CD4-positive, CD25-positive, alpha-beta regulatory T cell (primary cell): Measurements from ENCODE around the gene PROS1. TPM values are rescaled to one million over a fixed set of nuclear protein-coding genes. Genes with fewer than 3 reads are reported as not detected.
A peak's percentile ranks its signal among the peaks of the same experiment; 100 is the strongest.
"Not testable (repeated sequence)": the region's sequence is repeated elsewhere in the genome, so short reads cannot be mapped to it uniquely, and the experiment has no call there.

Source experiments
- ATAC-seq, 2 donors: fragments of 150-1000 bp; cut with Tn5 transposase; one replicate each; pipeline ENCODE4 v1.10.0; 2021; ENCODE audit warnings: low read depth in 2 of 2, moderate number of reproducible peaks in 2 of 2, moderate library complexity in 1 of 2
- DNase-seq, 3 donors: peaks; one replicate each; pipeline versions ENCODE4 v3.0.0 to v3.0.0-alpha.2; 2012 to 2022; ENCODE audit warnings: mixed read lengths in 1 of 3
- H3K27ac ChIP-seq: one replicate; pipeline ENCODE4 v1.7.0; 2013; ENCODE audit warnings: mild to moderate bottlenecking, low read length; ENCODE audit not compliant: insufficient read depth, poor library complexity, severe bottlenecking
- H3K27me3 ChIP-seq: one replicate; pipeline ENCODE4 v1.7.0; 2013; ENCODE audit warnings: low read length; ENCODE audit not compliant: control insufficient read depth, insufficient read depth
- H3K36me3 ChIP-seq: one replicate; pipeline ENCODE4 v1.7.0; 2013; ENCODE audit warnings: mild to moderate bottlenecking, low read length, moderate library complexity; ENCODE audit not compliant: control insufficient read depth, insufficient read depth
- H3K4me1 ChIP-seq: 2 replicates; pipeline ENCODE4 v1.7.0; 2013; ENCODE audit warnings: mild to moderate bottlenecking, low read length; ENCODE audit not compliant: insufficient read depth, control insufficient read depth, poor library complexity, severe bottlenecking
- H3K4me3 ChIP-seq: one replicate; pipeline ENCODE4 v1.7.0; 2013; ENCODE audit warnings: low read depth, mild to moderate bottlenecking, low read length, moderate library complexity
- H3K9me3 ChIP-seq, 2 experiments: 1 replicate in 1 of 2; 2 replicates in 1 of 2; pipeline ENCODE4 v1.7.0; 2013; ENCODE audit warnings: low read length in 2 of 2, mild to moderate bottlenecking in 1 of 2, moderate library complexity in 1 of 2; ENCODE audit not compliant: control insufficient read depth in 2 of 2
- H3K27ac Mint-ChIP-seq, 3 donors: one replicate each; pipeline ENCODE4 v1.8.0; 2020 to 2022; ENCODE audit warnings: mild to moderate bottlenecking in 3 of 3, mixed read lengths in 3 of 3, moderate library complexity in 2 of 3
- H3K27me3 Mint-ChIP-seq: one replicate; pipeline ENCODE4 v1.8.0; 2022; ENCODE audit warnings: mild to moderate bottlenecking, mixed read lengths
- H3K36me3 Mint-ChIP-seq: one replicate; pipeline ENCODE4 v1.8.0; 2020; ENCODE audit warnings: mixed read lengths
- H3K4me1 Mint-ChIP-seq, 4 donors: one replicate each; pipeline ENCODE4 v1.8.0; 2020 to 2022; ENCODE audit warnings: mixed read lengths in 4 of 4, mild to moderate bottlenecking in 1 of 4
- H3K4me3 Mint-ChIP-seq, 4 donors: one replicate each; pipeline ENCODE4 v1.8.0; 2020 to 2022; ENCODE audit warnings: mild to moderate bottlenecking in 4 of 4, mixed read lengths in 4 of 4, moderate library complexity in 3 of 4
- H3K9me3 Mint-ChIP-seq, 7 donors: one replicate each; pipeline ENCODE4 v1.8.0; 2020 to 2022; ENCODE audit warnings: mixed read lengths in 7 of 7, mild to moderate bottlenecking in 3 of 7, moderate library complexity in 2 of 7
- polyA plus RNA-seq, 4 donors: library from polyadenylated mRNA; unstranded; fragments of 300-500 nt; fragmentation: Illumina TruSeq; gene quantifications; one replicate each; pipeline ENCODE4 v1.2.3, GENCODE V29; 2021
- total RNA-seq: library from RNA; stranded (reverse); gene quantifications from one replicate; pipeline ENCODE4 v1.2.3, GENCODE V29; 2022

PROS1 gene
- total and polyA plus RNA-seq, 5 donors from 2014 or later = 0.81 TPM; not detected in 4

- Histone ChIP-seq H3K27ac (no peak overlapping the region), H3K4me1 (peaks cover 12% of the 10 kb centered on the region), H3K9me3 (no peaks in the 10 kb centered on the region), H3K36me3 (no peaks in the 10 kb centered on the region), H3K4me3 (no peak overlapping the region), H3K27me3 (peaks cover 14% of the 10 kb centered on the region)
- Mint-ChIP-seq H3K27ac (no peak overlapping the region), H3K4me1 (peaks cover 5 to 10% (median 9%) of the 10 kb centered on the region in 4 donors), H3K36me3 (no peaks in the 10 kb centered on the region), H3K9me3 (peaks cover 0 to 2% (median 0%) of the 10 kb centered on the region in 7 donors), H3K4me3 (no peak overlapping the region), H3K27me3 (peaks cover 34% of the 10 kb centered on the region)
- DNase-seq (no peak), ATAC-seq (no peak)
These were observed 4.3 kb downstream of the PROS1 start for GRCh38 chr3:93969443-93969842.

- H3K9me3 Mint-ChIP-seq, ATAC-seq, H3K4me1 Mint-ChIP-seq, DNase-seq, H3K27ac Mint-ChIP-seq, H3K36me3 ChIP-seq, H3K4me3 ChIP-seq, H3K27ac ChIP-seq, H3K4me1 ChIP-seq, H3K36me3 Mint-ChIP-seq, H3K4me3 Mint-ChIP-seq, H3K27me3 ChIP-seq, H3K9me3 ChIP-seq: not testable (repeated sequence)
- peaks cover 13% of the 10 kb centered on the region for H3K27me3 Mint-ChIP-seq
These were observed 8.6 kb downstream of the PROS1 start for GRCh38 chr3:93965106-93965505.

- ATAC-seq = no peak
- no peak overlapping the region for H3K4me3 ChIP-seq
- H3K9me3 Mint-ChIP-seq = peaks cover 0 to 6% (median 0%) of the 10 kb centered on the region in 7 donors
These were observed 10.9 kb downstream of the PROS1 start for GRCh38 chr3:93962798-93963197.

GRCh38 chr3:93961489-93961888 lies 12.2 kb downstream of the PROS1 start:
- Histone ChIP-seq H3K4me3 (no peak overlapping the region), H3K36me3 (no peaks in the 10 kb centered on the region), H3K27me3 (no peaks in the 10 kb centered on the region), H3K27ac (no peak overlapping the region), H3K9me3 (no peaks in the 10 kb centered on the region), H3K4me1 (no peaks in the 10 kb centered on the region)
- H3K27me3 Mint-ChIP-seq = no peaks in the 10 kb centered on the region
- ATAC-seq = no peak
- no peak overlapping the region for H3K4me3 Mint-ChIP-seq
- no peaks in the 10 kb centered on the region for H3K36me3 Mint-ChIP-seq
- H3K9me3 Mint-ChIP-seq = peaks cover 0 to 8% (median 0%) of the 10 kb centered on the region in 7 donors
- no peaks in the 10 kb centered on the region for H3K4me1 Mint-ChIP-seq
- H3K27ac Mint-ChIP-seq = no peak overlapping the region
- DNase-seq = no peak

More at GRCh38 chr3:93962798-93963197, 10.9 kb downstream of the PROS1 start:
- Mint-ChIP-seq H3K27me3 (no peaks in the 10 kb centered on the region), H3K4me1 (no peaks in the 10 kb centered on the region), H3K27ac (no peak overlapping the region), H3K36me3 (no peaks in the 10 kb centered on the region), H3K4me3 (no peak overlapping the region)
- Histone ChIP-seq H3K27ac (no peak overlapping the region), H3K9me3 (no peaks in the 10 kb centered on the region), H3K4me1 (no peaks in the 10 kb centered on the region), H3K36me3 (no peaks in the 10 kb centered on the region), H3K27me3 (no peaks in the 10 kb centered on the region)
- DNase-seq = no peak

- Mint-ChIP-seq H3K9me3 (peaks cover 0 to 10% (median 0%) of the 10 kb centered on the region in 7 donors), H3K27ac (no peak overlapping the region), H3K36me3 (no peaks in the 10 kb centered on the region), H3K4me3 (no peak overlapping the region), H3K27me3 (no peaks in the 10 kb centered on the region), H3K4me1 (no peaks in the 10 kb centered on the region)
- Histone ChIP-seq H3K4me3 (no peak overlapping the region), H3K27me3 (no peaks in the 10 kb centered on the region), H3K36me3 (no peaks in the 10 kb centered on the region), H3K27ac (no peak overlapping the region), H3K4me1 (no peaks in the 10 kb centered on the region), H3K9me3 (no peaks in the 10 kb centered on the region)
- DNase-seq (no peak), ATAC-seq (no peak)
These were observed 12.7 kb downstream of the PROS1 start for GRCh38 chr3:93961026-93961425.

GRCh38 chr3:93949958-93950357 lies 23.7 kb downstream of the PROS1 start:
- peak in 1 of 3 donors; percentile 13 for DNase-seq
- not testable (repeated sequence) for H3K4me3 ChIP-seq, H3K4me1 ChIP-seq, H3K36me3 ChIP-seq, H3K9me3 ChIP-seq, H3K4me1 Mint-ChIP-seq, ATAC-seq, H3K9me3 Mint-ChIP-seq, H3K27ac Mint-ChIP-seq, H3K36me3 Mint-ChIP-seq, H3K27me3 ChIP-seq, H3K27ac ChIP-seq, H3K4me3 Mint-ChIP-seq
- H3K27me3 Mint-ChIP-seq = peaks cover 11% of the 10 kb centered on the region

- H3K4me3 ChIP-seq, DNase-seq, ATAC-seq, H3K9me3 Mint-ChIP-seq, H3K27ac Mint-ChIP-seq, H3K27ac ChIP-seq, H3K4me1 ChIP-seq, H3K36me3 ChIP-seq, H3K4me3 Mint-ChIP-seq, H3K27me3 ChIP-seq, H3K4me1 Mint-ChIP-seq, H3K9me3 ChIP-seq, H3K36me3 Mint-ChIP-seq, H3K27me3 Mint-ChIP-seq: not testable (repeated sequence)
These were observed 36.2 kb downstream of the PROS1 start for GRCh38 chr3:93937485-93937884.

- Mint-ChIP-seq H3K27me3 (no peaks in the 10 kb centered on the region), H3K27ac (no peak overlapping the region)
These were observed 37.1 kb downstream of the PROS1 start for GRCh38 chr3:93936549-93936948.

More at GRCh38 chr3:93936549-93936948, 37.1 kb downstream of the PROS1 start:
- H3K4me3 ChIP-seq = no peak overlapping the region
- ATAC-seq = no peak
- no peak overlapping the region for H3K27ac ChIP-seq
- H3K4me1 ChIP-seq = no peaks in the 10 kb centered on the region
- H3K9me3 ChIP-seq = no peaks in the 10 kb centered on the region
- no peaks in the 10 kb centered on the region for H3K27me3 ChIP-seq
- H3K4me3 Mint-ChIP-seq = no peak overlapping the region
- peaks cover 0 to 2% (median 0%) of the 10 kb centered on the region in 7 donors for H3K9me3 Mint-ChIP-seq
- H3K36me3 Mint-ChIP-seq = no peaks in the 10 kb centered on the region
- no peaks in the 10 kb centered on the region for H3K36me3 ChIP-seq
- H3K4me1 Mint-ChIP-seq = no peaks in the 10 kb centered on the region
- DNase-seq = no peak
